Skeletal muscle tissue (tissue), 4 donors: Measurements from ENCODE around the gene ITGA4. TPM values are rescaled to one million over a fixed set of nuclear protein-coding genes. Genes with fewer than 3 reads are reported as not detected.

ENCODE experiments used
- H3K27ac ChIP-seq: one replicate; pipeline ENCODE4 v1.7.0; 2013; ENCODE audit warnings: mild to moderate bottlenecking, low read depth, low read length, inconsistent platforms
- H3K27me3 ChIP-seq, 3 donors: one replicate each; pipeline ENCODE4 v1.7.0; 2013; ENCODE audit warnings: low read length in 3 of 3; ENCODE audit not compliant: control insufficient read depth in 3 of 3, insufficient read depth in 3 of 3
- H3K36me3 ChIP-seq, 3 donors: one replicate each; pipeline ENCODE4 v1.7.0; 2013; ENCODE audit warnings: low read length in 3 of 3; ENCODE audit not compliant: control insufficient read depth in 3 of 3, insufficient read depth in 3 of 3
- H3K4me1 ChIP-seq, 3 donors: one replicate each; pipeline ENCODE4 v1.7.0; 2013; ENCODE audit warnings: low read length in 3 of 3, mild to moderate bottlenecking in 3 of 3; ENCODE audit not compliant: control insufficient read depth in 3 of 3, insufficient read depth in 3 of 3
- H3K4me3 ChIP-seq, 3 donors: one replicate each; pipeline ENCODE4 v1.7.0; 2013; ENCODE audit warnings: low read length in 3 of 3
- H3K9ac ChIP-seq, 3 donors: one replicate each; pipeline ENCODE4 v1.7.0; 2013; ENCODE audit warnings: low read length in 3 of 3, mild to moderate bottlenecking in 3 of 3, moderate library complexity in 2 of 3, low read depth in 1 of 3
- H3K9me3 ChIP-seq, 3 donors: one replicate each; pipeline ENCODE4 v1.7.0; 2013; ENCODE audit warnings: low read length in 3 of 3; ENCODE audit not compliant: control insufficient read depth in 3 of 3
- total RNA-seq: library from RNA; depleted of rRNA; stranded (reverse); fragments of >200 nt; gene quantifications from one replicate; pipeline ENCODE4 v1.2.3, GENCODE V29; 2014
- donor health status: Osteomylitis.

ITGA4 gene
- total RNA-seq, 1 donor from 2014 or later: 19.3 TPM

- no peak overlapping the region for H3K9ac ChIP-seq
- H3K27ac ChIP-seq: no peak overlapping the region
- no peaks in the 10 kb centered on the region for H3K36me3 ChIP-seq
- H3K4me1 ChIP-seq: no peaks in the 10 kb centered on the region
- H3K4me3 ChIP-seq: no peak overlapping the region
- H3K27me3 ChIP-seq: no peaks in the 10 kb centered on the region
- H3K9me3 ChIP-seq: peaks cover 0 to 2% (median 0%) of the 10 kb centered on the region in 3 donors
Observed at GRCh38 chr2:181536730-181537129, 79.5 kb downstream of the ITGA4 start.

GRCh38 chr2:181540421-181540820, 83.2 kb downstream of the ITGA4 start:
- no peaks in the 10 kb centered on the region for H3K36me3 ChIP-seq
- H3K9me3 ChIP-seq: peaks cover 0 to 2% (median 0%) of the 10 kb centered on the region in 3 donors
- H3K9ac ChIP-seq: no peak overlapping the region
- no peak overlapping the region for H3K4me3 ChIP-seq
- no peaks in the 10 kb centered on the region for H3K4me1 ChIP-seq
- H3K27ac ChIP-seq: no peak overlapping the region
- no peaks in the 10 kb centered on the region for H3K27me3 ChIP-seq

- Histone ChIP-seq H3K36me3 (no peaks in the 10 kb centered on the region), H3K27ac (no peak overlapping the region), H3K4me1 (no peaks in the 10 kb centered on the region), H3K4me3 (no peak overlapping the region), H3K9ac (no peak overlapping the region), H3K9me3 (peaks cover 0 to 2% (median 0%) of the 10 kb centered on the region in 3 donors), H3K27me3 (no peaks in the 10 kb centered on the region)
Observed at GRCh38 chr2:181542170-181542569, 85.0 kb downstream of the ITGA4 start.

GRCh38 chr2:181546086-181546485, 88.9 kb downstream of the ITGA4 start:
- no peak overlapping the region for H3K4me3 ChIP-seq
- no peak overlapping the region for H3K9ac ChIP-seq
- H3K4me1 ChIP-seq: no peaks in the 10 kb centered on the region
- no peak overlapping the region for H3K27ac ChIP-seq
- H3K9me3 ChIP-seq: no peaks in the 10 kb centered on the region
- H3K27me3 ChIP-seq: no peaks in the 10 kb centered on the region
- no peaks in the 10 kb centered on the region for H3K36me3 ChIP-seq

- Histone ChIP-seq H3K36me3 (no peaks in the 10 kb centered on the region), H3K27ac (no peak overlapping the region), H3K9me3 (no peaks in the 10 kb centered on the region), H3K4me3 (no peak overlapping the region), H3K4me1 (no peaks in the 10 kb centered on the region), H3K9ac (no peak overlapping the region), H3K27me3 (no peaks in the 10 kb centered on the region)
Observed at GRCh38 chr2:181552808-181553207, 95.6 kb downstream of the ITGA4 start.

GRCh38 chr2:181553244-181553643, 96.1 kb downstream of the ITGA4 start:
- Histone ChIP-seq H3K4me1 (no peaks in the 10 kb centered on the region), H3K9me3 (no peaks in the 10 kb centered on the region), H3K4me3 (no peak overlapping the region), H3K9ac (no peak overlapping the region), H3K27me3 (no peaks in the 10 kb centered on the region), H3K27ac (no peak overlapping the region), H3K36me3 (no peaks in the 10 kb centered on the region)

- Histone ChIP-seq H3K9me3 (no peaks in the 10 kb centered on the region), H3K27ac (no peak overlapping the region), H3K9ac (no peak overlapping the region), H3K4me3 (no peak overlapping the region), H3K36me3 (no peaks in the 10 kb centered on the region), H3K27me3 (no peaks in the 10 kb centered on the region), H3K4me1 (no peaks in the 10 kb centered on the region)
Observed at GRCh38 chr2:181554061-181554830, 97.1 kb downstream of the ITGA4 start.

GRCh38 chr2:181558371-181558770, 101.2 kb downstream of the ITGA4 start:
- Histone ChIP-seq H3K4me3 (no peak overlapping the region), H3K9me3 (no peaks in the 10 kb centered on the region), H3K27me3 (no peaks in the 10 kb centered on the region), H3K36me3 (no peaks in the 10 kb centered on the region), H3K4me1 (no peaks in the 10 kb centered on the region), H3K9ac (no peak overlapping the region), H3K27ac (no peak overlapping the region)

- Histone ChIP-seq H3K36me3 (no peaks in the 10 kb centered on the region), H3K4me3 (no peak overlapping the region), H3K4me1 (no peaks in the 10 kb centered on the region), H3K9me3 (no peaks in the 10 kb centered on the region), H3K27ac (no peak overlapping the region), H3K27me3 (no peaks in the 10 kb centered on the region), H3K9ac (no peak overlapping the region)
Observed at GRCh38 chr2:181563101-181563692, 106.0 kb downstream of the ITGA4 start.

GRCh38 chr2:181566334-181567032, 109.3 kb downstream of the ITGA4 start:
- Histone ChIP-seq H3K27me3 (no peaks in the 10 kb centered on the region), H3K36me3 (no peaks in the 10 kb centered on the region), H3K4me1 (no peaks in the 10 kb centered on the region), H3K4me3 (no peak overlapping the region), H3K27ac (no peak overlapping the region), H3K9me3 (no peaks in the 10 kb centered on the region), H3K9ac (no peak overlapping the region)
